Activated T-helper 2 cell treated with anti-CD3 and anti-CD28 coated beads, Interferon-gamma antibody, Interleukin-2, Interleukin-4, amounts not matched to agents 10 μg/mL and 5 μg/mL and 100 μg/mL, durations not matched to agents 14 hours and 24 hours and 36 hours (primary cell): Measurements from ENCODE around the gene AUNIP. TPM values are rescaled to one million over a fixed set of nuclear protein-coding genes. Genes with fewer than 3 reads are reported as not detected.

Experiments
- DNase-seq: peaks from one replicate; pipeline ENCODE4 v3.0.0; 2021; ENCODE audit warnings: low spot score
- H3K27ac Mint-ChIP-seq: one replicate; pipeline ENCODE4 v1.8.0; 2021; ENCODE audit warnings: mixed read lengths
- H3K27me3 Mint-ChIP-seq: one replicate; pipeline ENCODE4 v1.8.0; 2021; ENCODE audit warnings: low read depth, mixed read lengths
- H3K36me3 Mint-ChIP-seq: one replicate; pipeline ENCODE4 v1.8.0; 2021; ENCODE audit warnings: low read depth, mixed read lengths
- H3K4me1 Mint-ChIP-seq: one replicate; pipeline ENCODE4 v1.8.0; 2021; ENCODE audit warnings: low read depth, mixed read lengths
- H3K4me3 Mint-ChIP-seq: one replicate; pipeline ENCODE4 v1.8.0; 2021; ENCODE audit warnings: low read depth, mild to moderate bottlenecking, moderate library complexity, mixed read lengths
- H3K9me3 Mint-ChIP-seq: one replicate; pipeline ENCODE4 v1.8.0; 2021; ENCODE audit warnings: mixed read lengths
- intact Hi-C: fragments of 100-400 bp; cut with micrococcal nuclease; formaldehyde crosslinking; loops from one replicate; pipeline ENCODE4 v1.15.1; 2023
- total RNA-seq: library from RNA; stranded (reverse); gene quantifications from 2 replicates; pipeline ENCODE4 v1.2.3, GENCODE V29; 2022

Gene AUNIP
- total RNA-seq, 1 donor from 2014 or later, result 10.9 TPM

DNA sequence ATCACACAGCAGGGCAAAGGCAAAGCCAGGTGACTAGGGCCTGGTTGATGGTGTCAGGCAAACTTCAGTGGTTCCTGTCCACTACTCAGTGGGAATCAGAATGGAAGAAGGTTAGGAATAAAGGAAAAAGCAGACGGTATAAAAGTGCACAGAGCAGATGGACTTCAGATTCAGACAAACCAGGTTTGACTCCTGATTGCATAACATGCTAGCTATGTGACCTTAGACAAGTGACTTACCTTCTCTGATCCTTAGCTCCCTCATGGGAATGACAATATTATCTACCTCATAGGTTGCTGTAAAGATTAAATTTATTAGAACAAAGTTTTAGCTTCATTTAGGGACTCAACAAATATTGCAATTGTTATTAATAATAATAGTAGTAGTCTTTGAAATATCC, 11.4 kb upstream of the AUNIP start:
- Mint-ChIP-seq H3K27me3 (no peaks in the 10 kb centered on the region), H3K4me3 (no peak overlapping the region), H3K36me3 (no peaks in the 10 kb centered on the region), H3K9me3 (no peaks in the 10 kb centered on the region), H3K4me1 (peaks cover 4% of the 10 kb centered on the region), H3K27ac (no peak overlapping the region)
- intact Hi-C loops, result no loop called here
- no peak for DNase-seq

DNA sequence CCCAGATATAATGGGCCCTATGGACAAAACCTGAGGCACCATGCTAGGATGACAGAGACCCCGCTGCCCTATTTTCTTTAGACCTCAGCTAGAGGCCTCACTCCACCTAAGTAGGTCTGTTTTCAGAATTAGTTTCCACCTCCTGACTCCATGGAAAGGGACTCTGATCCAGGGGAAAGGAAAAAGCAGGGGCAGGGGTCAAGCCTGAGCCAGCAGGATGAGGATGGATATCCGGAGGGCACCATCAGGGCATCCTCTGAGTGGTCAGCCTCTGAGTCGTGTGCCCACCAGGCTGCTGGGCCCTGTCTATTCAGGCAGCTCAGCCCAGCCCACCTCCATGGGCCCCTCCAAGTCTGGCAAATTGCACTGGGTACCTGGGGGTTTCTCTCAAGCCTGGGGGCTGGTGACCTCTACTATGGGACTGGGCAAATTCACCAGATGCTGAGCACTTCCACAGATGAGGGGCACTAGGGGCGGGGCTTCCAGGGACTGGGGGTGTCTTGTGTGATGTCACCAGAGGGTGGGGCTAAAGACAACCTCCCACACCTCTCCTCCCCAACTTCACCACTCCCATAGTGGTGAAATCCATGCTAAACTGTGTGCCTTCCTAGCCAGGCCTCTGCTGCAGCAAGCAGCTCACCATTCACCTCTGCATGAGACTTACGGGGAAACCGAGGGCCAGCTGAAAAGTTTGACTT, 10.8 kb upstream of the AUNIP start:
- H3K4me1 Mint-ChIP-seq, result peaks cover 4% of the 10 kb centered on the region
- H3K9me3 Mint-ChIP-seq, result no peaks in the 10 kb centered on the region
- H3K36me3 Mint-ChIP-seq, result no peaks in the 10 kb centered on the region

DNA sequence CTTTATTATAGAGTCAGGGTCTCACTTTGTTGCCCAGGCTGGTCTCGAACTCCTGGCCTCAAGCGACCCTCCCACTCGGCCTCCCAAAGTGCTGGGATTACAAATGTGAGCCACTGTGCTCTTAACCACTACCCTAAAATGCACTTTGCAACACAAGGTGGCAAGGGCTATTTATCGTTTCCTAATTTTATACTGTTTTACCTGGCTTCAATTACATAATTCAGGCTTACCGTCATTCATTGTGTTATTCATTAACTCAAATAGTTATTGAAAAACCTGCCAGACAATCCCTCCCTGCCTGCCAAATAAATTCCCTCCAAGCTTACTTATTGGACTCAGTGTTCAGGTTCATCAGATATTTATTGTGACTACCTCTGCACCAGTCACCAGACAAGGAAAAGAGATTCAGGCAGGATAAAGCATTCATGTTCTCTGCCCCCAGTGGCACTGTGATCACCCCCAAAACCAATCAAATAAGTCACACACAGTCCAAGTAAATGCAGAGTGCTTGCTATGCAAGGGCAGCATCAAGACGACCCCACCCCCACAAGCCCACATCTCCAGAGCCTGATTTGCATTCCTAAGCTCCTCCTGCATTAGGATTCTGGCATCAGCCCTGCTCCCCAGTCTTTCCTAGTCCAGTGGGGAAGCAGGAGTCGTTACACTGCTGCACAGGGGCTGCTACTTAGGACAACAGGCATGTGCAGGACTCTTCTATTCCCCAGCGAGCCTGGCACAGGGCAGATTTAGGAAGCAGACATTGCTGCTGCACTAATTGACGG, 8.1 kb upstream of the AUNIP start:
- intact Hi-C loops, result no loop called here
- H3K4me3 Mint-ChIP-seq, result no peak overlapping the region
- no peaks in the 10 kb centered on the region for H3K4me1 Mint-ChIP-seq
- no peaks in the 10 kb centered on the region for H3K9me3 Mint-ChIP-seq
- peaks cover 3% of the 10 kb centered on the region for H3K36me3 Mint-ChIP-seq
- no peak for DNase-seq
- no peak overlapping the region for H3K27ac Mint-ChIP-seq
- no peaks in the 10 kb centered on the region for H3K27me3 Mint-ChIP-seq

More for the DNA sequence above, 10.8 kb upstream of the AUNIP start:
- no peak overlapping the region for H3K4me3 Mint-ChIP-seq
- intact Hi-C loops, result no loop called here
- H3K27me3 Mint-ChIP-seq, result no peaks in the 10 kb centered on the region
- no peak overlapping the region for H3K27ac Mint-ChIP-seq
- DNase-seq, result no peak

DNA sequence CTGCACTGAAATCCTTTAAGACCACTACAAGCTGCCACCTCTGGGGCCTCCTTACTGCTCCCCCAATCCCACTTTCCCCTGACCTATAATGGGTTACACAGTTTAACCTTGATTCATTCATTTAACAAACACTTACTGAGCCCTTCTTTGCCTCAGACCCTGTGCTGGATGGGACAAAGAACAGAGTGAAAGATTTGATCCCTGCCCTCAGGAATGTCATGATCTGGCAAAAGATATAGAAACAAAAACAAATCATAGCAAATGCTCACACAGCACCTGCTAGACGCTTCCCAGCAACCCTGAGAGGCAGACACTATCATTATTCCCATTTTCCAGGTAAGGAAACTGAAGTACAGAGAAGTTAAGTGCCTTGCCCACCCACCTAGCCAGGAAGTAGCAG, 7.0 kb upstream of the AUNIP start:
- H3K36me3 Mint-ChIP-seq, result peaks cover 3% of the 10 kb centered on the region
- intact Hi-C loops, result no loop called here
- H3K27ac Mint-ChIP-seq, result peak overlapping the region; percentile 9
- H3K27me3 Mint-ChIP-seq, result no peaks in the 10 kb centered on the region
- H3K9me3 Mint-ChIP-seq, result no peaks in the 10 kb centered on the region
- H3K4me3 Mint-ChIP-seq, result no peak overlapping the region
- no peak for DNase-seq
- H3K4me1 Mint-ChIP-seq, result peaks cover 3% of the 10 kb centered on the region

DNA sequence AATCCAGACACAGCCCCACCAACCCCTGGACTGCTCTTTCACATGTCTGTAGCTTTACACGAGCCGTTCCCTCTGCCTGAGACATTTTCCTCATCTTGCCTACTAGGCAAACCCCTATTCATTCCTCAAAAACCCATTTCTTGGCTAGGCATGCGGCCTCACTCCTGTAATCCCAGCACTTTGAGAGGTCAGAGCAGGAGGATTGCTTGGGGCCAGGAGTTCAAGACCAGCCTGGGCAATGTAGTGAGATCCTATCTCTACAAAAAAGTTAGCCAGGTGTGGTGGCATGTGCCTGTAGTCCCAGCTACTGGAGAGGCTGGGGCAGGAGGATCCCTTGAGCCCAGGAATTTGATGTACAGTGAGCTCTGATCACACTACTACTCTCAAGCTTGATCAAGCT, 5.2 kb upstream of the AUNIP start:
- Mint-ChIP-seq H3K4me1 (peaks cover 10% of the 10 kb centered on the region), H3K9me3 (no peaks in the 10 kb centered on the region)
- intact Hi-C loops, result no loop called here

DNA sequence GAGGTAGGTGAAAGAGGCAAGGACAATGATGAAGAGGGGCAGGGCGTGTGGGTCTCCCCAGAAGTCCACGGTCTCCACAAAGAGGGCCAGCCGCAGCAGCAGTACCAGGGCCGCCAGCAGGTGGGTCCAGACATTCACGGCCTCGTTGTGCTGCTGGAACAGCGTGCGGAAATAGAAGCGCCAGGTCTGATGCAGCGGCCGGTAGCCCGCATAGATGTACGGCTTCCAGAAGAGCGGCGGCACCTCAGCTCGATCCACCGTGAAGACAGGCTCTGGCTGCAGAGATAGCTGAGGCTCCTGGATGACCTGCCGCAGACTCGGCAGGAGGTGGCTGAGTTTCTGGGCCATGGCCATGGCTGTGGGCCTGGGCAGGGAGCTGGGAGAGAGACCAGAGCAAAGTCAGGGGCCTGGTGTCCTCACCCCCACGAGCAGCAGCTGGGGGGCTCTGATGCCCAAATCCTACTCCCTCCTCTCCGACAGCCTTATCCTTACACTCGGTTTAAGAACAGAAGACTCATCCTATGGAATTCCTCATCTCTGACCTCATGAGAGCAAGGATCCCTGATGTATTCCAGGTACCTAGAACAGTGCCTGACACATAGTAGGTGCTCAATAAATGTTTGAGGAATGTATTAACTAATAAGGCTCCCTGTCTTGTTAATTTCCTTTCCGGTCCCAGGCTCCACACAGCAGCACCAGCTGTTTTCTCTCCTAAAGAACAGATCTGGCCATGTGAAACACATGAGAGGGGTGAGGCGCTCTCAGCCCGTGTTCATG, 4.4 kb upstream of the AUNIP start:
- peaks cover 3% of the 10 kb centered on the region for H3K36me3 Mint-ChIP-seq
- H3K4me1 Mint-ChIP-seq, result peaks cover 15% of the 10 kb centered on the region
- no peaks in the 10 kb centered on the region for H3K27me3 Mint-ChIP-seq
- no peak overlapping the region for H3K4me3 Mint-ChIP-seq
- no peak for DNase-seq
- intact Hi-C loops, result no loop called here
- no peaks in the 10 kb centered on the region for H3K9me3 Mint-ChIP-seq
- H3K27ac Mint-ChIP-seq, result no peak overlapping the region

More for the DNA sequence above, 5.2 kb upstream of the AUNIP start:
- peaks cover 3% of the 10 kb centered on the region for H3K36me3 Mint-ChIP-seq
- no peak for DNase-seq
- H3K4me3 Mint-ChIP-seq, result no peak overlapping the region
- no peaks in the 10 kb centered on the region for H3K27me3 Mint-ChIP-seq
- no peak overlapping the region for H3K27ac Mint-ChIP-seq

DNA sequence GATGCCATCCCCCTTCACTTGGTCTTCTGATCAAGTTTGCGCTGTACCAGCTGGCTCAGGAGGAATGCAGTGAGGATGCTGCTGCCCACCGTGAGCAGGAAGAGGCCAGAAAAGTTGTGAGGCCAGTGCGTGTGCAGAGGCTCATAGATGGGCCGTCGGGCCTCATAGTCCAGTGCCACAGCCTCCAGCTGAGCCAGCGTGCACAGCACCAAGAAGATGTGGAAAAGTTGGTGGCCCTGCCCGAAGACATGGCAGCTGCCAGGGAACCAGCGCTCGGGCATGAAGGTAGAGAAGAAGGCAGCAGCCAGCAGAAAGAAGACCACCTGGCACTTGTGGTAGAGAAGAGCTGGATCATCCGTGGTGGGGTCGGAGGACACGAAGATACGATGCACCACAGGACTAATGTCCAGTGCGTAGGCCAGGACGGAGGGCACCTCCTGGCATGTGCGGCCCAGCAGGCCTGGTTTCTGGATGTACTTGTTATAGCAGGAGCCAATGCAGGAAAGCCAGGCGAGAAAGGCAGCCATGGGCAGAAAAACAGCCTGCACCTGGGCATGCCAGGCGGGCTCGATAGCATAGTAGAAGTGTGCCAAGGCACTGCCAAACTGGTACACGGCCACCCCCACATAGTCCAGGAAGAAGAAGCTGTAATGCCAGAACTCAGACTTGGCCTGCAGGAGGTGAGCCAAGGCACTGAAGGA, 3.7 kb upstream of the AUNIP start:
- intact Hi-C loops, result no loop called here
- peaks cover 3% of the 10 kb centered on the region for H3K36me3 Mint-ChIP-seq
- H3K9me3 Mint-ChIP-seq, result no peaks in the 10 kb centered on the region
- H3K4me3 Mint-ChIP-seq, result no peak overlapping the region
- H3K27ac Mint-ChIP-seq, result no peak overlapping the region
- H3K27me3 Mint-ChIP-seq, result no peaks in the 10 kb centered on the region
- no peak for DNase-seq
- peaks cover 20% of the 10 kb centered on the region for H3K4me1 Mint-ChIP-seq

DNA sequence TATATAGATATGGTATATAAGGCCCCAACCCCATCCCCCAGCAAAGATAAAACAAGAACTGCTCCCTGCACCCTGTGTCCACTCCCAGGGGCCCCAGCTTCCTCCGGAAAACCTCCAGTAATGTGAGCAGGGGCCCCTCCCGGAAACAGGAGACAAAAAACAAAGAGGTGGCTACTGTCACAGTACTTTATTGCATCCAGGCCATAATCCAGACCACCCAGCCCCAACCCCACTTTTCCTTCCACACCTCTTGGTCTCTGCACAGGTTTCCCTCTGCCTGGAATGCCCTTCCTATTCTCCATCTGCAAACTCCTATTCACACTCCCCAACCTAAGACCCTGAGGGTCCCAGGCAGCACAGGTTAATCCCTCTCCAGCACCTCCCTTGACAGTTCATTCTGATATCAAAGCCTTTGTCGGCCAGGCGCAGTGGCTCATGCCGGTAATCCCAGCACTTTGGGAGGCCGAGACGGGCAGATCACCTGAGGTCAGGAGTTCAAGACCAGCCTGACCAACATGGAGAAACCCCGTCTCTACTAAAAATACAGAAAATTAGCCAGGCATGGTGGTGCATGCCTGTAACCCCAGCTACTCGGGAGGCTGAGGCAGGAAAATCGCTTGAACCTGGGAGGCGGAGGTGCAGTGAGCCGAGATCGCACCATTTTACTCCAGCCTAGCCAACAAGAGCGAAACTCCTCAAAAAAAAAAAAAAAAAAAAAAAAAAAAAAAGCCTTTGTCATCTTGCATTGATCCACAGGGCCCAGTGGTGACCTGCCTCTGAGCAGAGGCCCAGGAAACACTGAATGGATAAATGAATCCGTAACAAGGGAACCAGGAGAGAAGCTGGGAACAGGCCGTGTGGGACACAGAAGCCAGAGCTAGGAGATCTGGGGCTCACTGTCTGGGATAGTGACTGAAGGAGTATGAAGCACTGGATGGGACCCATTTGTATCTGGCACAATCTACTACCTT, 2.3 kb upstream of the AUNIP start:
- H3K27ac Mint-ChIP-seq, result peak overlapping the region; percentile 47
- no peaks in the 10 kb centered on the region for H3K27me3 Mint-ChIP-seq
- peaks cover 22% of the 10 kb centered on the region for H3K4me1 Mint-ChIP-seq
- intact Hi-C loops, result no loop called here
- H3K4me3 Mint-ChIP-seq, result peak overlapping the region; percentile 37
- peaks cover 3% of the 10 kb centered on the region for H3K36me3 Mint-ChIP-seq
- no peaks in the 10 kb centered on the region for H3K9me3 Mint-ChIP-seq
- DNase-seq, result no peak

DNA sequence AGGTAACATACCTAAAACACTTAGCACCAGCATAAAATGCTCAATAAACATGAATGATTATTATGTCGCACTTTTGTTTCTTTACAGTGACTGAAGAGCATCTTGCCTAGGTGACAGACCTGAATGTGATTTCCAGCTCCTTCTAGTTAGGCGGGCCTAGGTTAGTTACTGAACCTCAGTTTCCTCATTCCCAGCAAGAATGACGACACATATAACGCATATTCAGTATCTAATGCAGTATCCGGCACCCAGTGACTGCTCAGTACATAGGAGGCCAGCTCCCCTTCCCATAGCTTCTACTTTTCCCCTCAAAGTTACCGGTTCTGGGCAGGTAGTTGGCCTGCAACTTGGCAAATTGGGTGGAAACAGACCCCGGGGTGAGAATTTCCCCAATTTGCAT, 763 bp downstream of the AUNIP start:
- DNase-seq, result no peak
- intact Hi-C loops, result no loop called here
- peak overlapping the region; percentile 77 for H3K27ac Mint-ChIP-seq
- no peaks in the 10 kb centered on the region for H3K9me3 Mint-ChIP-seq
- no peaks in the 10 kb centered on the region for H3K27me3 Mint-ChIP-seq
- H3K4me1 Mint-ChIP-seq, result peaks cover 23% of the 10 kb centered on the region
- peak overlapping the region; percentile 94 for H3K4me3 Mint-ChIP-seq
- H3K36me3 Mint-ChIP-seq, result peaks cover 3% of the 10 kb centered on the region

DNA sequence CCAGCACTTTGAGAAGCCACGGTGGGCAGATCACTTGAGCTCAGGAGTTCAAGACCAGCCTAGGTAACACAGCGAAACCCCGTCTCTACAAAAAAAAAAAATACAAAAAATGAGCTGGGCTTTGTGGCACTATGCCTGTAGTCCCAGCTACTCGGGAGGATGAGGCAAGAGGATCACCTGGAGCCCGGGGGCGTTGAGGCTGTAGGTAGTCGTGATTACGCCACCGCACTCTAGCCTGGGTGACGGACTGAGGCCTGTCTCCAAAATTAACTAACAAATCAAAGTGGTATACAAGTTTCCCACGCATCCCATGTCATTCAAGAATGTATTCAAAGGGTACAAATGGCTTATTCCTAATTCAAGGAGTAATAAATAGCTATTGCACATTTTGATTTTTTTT, 2.4 kb downstream of the AUNIP start:
- Mint-ChIP-seq H3K9me3 (no peaks in the 10 kb centered on the region), H3K27ac (no peak overlapping the region), H3K4me3 (no peak overlapping the region), H3K27me3 (no peaks in the 10 kb centered on the region), H3K4me1 (peaks cover 23% of the 10 kb centered on the region), H3K36me3 (no peaks in the 10 kb centered on the region)
- intact Hi-C loops, result no loop called here
- DNase-seq, result no peak

DNA sequence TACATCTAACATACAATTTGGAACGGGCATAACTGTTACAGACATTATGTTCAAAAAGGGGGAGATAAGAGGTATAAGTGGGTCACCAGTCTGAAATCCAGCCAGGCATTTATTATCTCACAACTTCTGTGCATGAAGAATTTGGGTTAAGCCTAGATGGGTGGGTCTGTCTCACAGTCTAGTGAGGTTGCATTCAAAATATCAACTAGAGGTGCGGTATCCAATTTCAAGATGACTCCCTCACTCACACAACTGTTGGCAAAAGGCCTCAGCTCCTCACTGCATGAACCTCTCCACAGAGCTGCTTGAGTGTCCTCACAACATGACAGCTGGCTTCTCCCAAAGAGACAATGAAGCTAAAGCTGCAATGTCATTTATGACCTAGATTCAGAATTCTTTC, 4.7 kb downstream of the AUNIP start:
- Mint-ChIP-seq H3K36me3 (no peaks in the 10 kb centered on the region), H3K4me3 (no peak overlapping the region), H3K4me1 (peaks cover 14% of the 10 kb centered on the region), H3K27me3 (no peaks in the 10 kb centered on the region), H3K9me3 (no peaks in the 10 kb centered on the region), H3K27ac (no peak overlapping the region)
- intact Hi-C loops, result no loop called here
- DNase-seq, result no peak

DNA sequence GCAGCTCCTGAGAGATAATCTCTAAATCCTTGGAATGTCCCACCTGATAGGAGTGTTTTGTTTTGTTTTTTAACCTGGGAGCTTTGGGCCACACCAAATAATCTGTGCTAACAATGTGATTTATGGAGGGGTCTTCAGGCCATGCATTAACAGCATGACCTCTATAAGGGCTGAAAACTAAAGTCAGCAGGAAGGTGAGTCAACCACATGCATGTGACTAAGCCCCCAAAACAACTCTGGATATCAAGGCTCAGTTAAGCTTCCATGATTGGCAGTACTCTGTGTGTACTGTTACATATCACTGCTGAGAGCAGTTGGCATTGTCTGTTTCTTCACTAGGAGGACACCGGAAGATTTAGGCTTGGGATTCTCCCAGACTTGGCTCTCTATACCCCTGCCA, 10.7 kb downstream of the AUNIP start:
- H3K9me3 Mint-ChIP-seq, result no peaks in the 10 kb centered on the region
- H3K27me3 Mint-ChIP-seq, result no peaks in the 10 kb centered on the region
- no peak overlapping the region for H3K4me3 Mint-ChIP-seq
- no peak overlapping the region for H3K27ac Mint-ChIP-seq
- H3K36me3 Mint-ChIP-seq, result no peaks in the 10 kb centered on the region
- DNase-seq, result no peak
- no peaks in the 10 kb centered on the region for H3K4me1 Mint-ChIP-seq
- intact Hi-C loops, result no loop called here
